Measurements from ENCODE around the gene RPP30.

- TF ChIP-seq CTCF (IDR thresholded peaks at IDR 0.05; ENCODE audit: low read depth, low read length, missing input control) (no peak), TAF1 (conservative IDR thresholded peaks at IDR 0.05) (no peak), GABPA (IDR thresholded peaks at IDR 0.05 in 1 of 2, conservative IDR thresholded peaks at IDR 0.05 in 1 of 2) (no peak), YY1 (IDR thresholded peaks at IDR 0.05) (no peak), MAX (IDR thresholded peaks at IDR 0.05) (no peak), NR2F2 (IDR thresholded peaks at IDR 0.05) (no peak), JUND (IDR thresholded peaks at IDR 0.05) (no peak)
These were observed 15.5 kb upstream of the RPP30 start for GRCh38 chr10:90856261-90856660.

Measured in liver (tissue), 3 donors.